ENCODE results near the gene DFFB.

DNA sequence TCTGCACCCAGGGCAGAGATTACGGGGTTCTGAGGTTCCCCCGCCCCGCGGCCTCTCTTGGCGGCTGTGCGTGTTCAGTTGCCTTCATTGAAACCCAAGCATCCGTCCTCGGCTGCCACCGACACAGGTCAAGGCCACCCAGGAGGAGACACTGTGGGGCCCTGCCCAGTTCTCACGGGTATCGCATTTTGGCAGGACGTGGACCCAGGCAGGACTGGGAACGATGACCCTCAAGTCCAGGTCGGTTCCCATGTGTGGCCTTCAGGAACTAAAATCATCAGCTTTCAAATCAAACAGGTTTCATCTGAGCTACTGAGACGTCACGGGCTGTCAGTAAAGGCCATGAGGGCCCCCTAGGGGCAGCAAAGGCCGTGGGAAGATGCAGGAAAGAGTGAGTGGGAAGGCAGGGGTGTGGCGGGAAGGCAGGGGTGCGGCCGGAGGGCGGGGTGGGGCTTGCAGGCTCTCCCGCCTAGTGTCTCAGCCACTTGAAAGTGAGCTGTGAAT lies 49.8 kb downstream of the DFFB start:
- TF ChIP-seq POLR2A (IDR thresholded peaks at IDR 0.05; ENCODE audit: low read length) (no peak), GATA1 (IDR thresholded peaks at IDR 0.05; ENCODE audit: low read depth, low read length) (no peak)
